HEK293 (cell line): ENCODE results near the gene R3HDM1.

Source experiments
- CTCF ChIA-PET: fragments of 350-600 bp; formaldehyde crosslinking; extraction: SDS; loops from one replicate; lab custom pipeline; 2021; ENCODE audit warnings: antibody characterized with exemption; lab: Yijun Ruan, JAX
- POLR2A ChIA-PET: fragments of 300-600 bp; formaldehyde crosslinking; extraction: SDS; loops from one replicate; lab custom pipeline; 2020; ENCODE audit warnings: antibody characterized with exemption, inconsistent platforms; lab: Yijun Ruan, JAX
- H3K27ac ChIP-seq: fragments of 200-500 bp; sonication (Bioruptor generic); 2 replicates; pipeline ENCODE4 v1.5.1; 2014; ENCODE audit warnings: low read depth, low read length, control low read depth, inconsistent platforms; ENCODE audit errors: extremely low read depth
- H3K36me3 ChIP-seq, 2 experiments: fragments of 200-500 bp in 1 of 2; sonication (Bioruptor generic) in 1 of 2; 1 replicate in 1 of 2; 2 replicates in 1 of 2; pipeline ENCODE4 v1.5.1; 2014 to 2017; ENCODE audit warnings: inconsistent platforms in 2 of 2, low read length in 2 of 2; ENCODE audit not compliant: control insufficient read depth in 2 of 2, insufficient read depth in 1 of 2
- H3K4me1 ChIP-seq: fragments of 200-500 bp; sonication (Bioruptor generic); 2 replicates; pipeline ENCODE4 v1.5.1; 2014; ENCODE audit warnings: mild to moderate bottlenecking, low read length, inconsistent platforms; ENCODE audit not compliant: control insufficient read depth, insufficient read depth
- H3K4me3 ChIP-seq: 2 replicates; pipeline ENCODE4 v1.5.1; 2011; ENCODE audit warnings: low read depth, mild to moderate bottlenecking, control low read depth, low read length, moderate library complexity
- H3K9me3 ChIP-seq: fragments of 200-500 bp; sonication (Bioruptor generic); 2 replicates; pipeline ENCODE4 v1.5.1; 2014; ENCODE audit warnings: low read depth, low read length, inconsistent platforms; ENCODE audit not compliant: control insufficient read depth, insufficient read depth
- FEZF1 ChIP-seq: fragments of 450-650 bp; formaldehyde crosslinking; IDR thresholded peaks from 2 replicates; pipeline ENCODE4 v1.5.1; 2016; ENCODE audit warnings: missing biosample characterization, missing genetic modification characterization
- KLF10 ChIP-seq: fragments of 450-650 bp; IDR thresholded peaks from 2 replicates; pipeline ENCODE4 v1.5.1; 2018; ENCODE audit warnings: missing biosample characterization, mild to moderate bottlenecking, missing genetic modification characterization
- PRDM1 ChIP-seq: fragments of 450-650 bp; formaldehyde crosslinking; IDR thresholded peaks from 2 replicates; pipeline ENCODE4; 2016; ENCODE audit warnings: missing biosample characterization, missing genetic modification characterization
- SCRT2 ChIP-seq: fragments of 450-650 bp; formaldehyde crosslinking; IDR thresholded peaks from 2 replicates; pipeline ENCODE4 v1.5.1; 2016; ENCODE audit warnings: missing biosample characterization, missing genetic modification characterization
- SP7 ChIP-seq: fragments of 450-650 bp; formaldehyde crosslinking; IDR thresholded peaks from 2 replicates; pipeline ENCODE4 v1.5.1; 2016; ENCODE audit warnings: missing biosample characterization, missing genetic modification characterization
- ZBTB17 ChIP-seq: fragments of 450-650 bp; formaldehyde crosslinking; IDR thresholded peaks from 2 replicates; pipeline ENCODE4 v1.5.1; 2016; ENCODE audit warnings: missing biosample characterization, missing genetic modification characterization
- ZBTB20 ChIP-seq: fragments of 450-650 bp; formaldehyde crosslinking; IDR thresholded peaks from 2 replicates; pipeline ENCODE4 v1.5.1; 2016; ENCODE audit warnings: missing biosample characterization, missing genetic modification characterization
- ZBTB26 ChIP-seq: fragments of 450-650 bp; formaldehyde crosslinking; optimal IDR thresholded peaks from 2 replicates; pipeline ENCODE3; 2016; ENCODE audit warnings: missing biosample characterization, mild to moderate bottlenecking, missing genetic modification characterization
- ZFP3 ChIP-seq: fragments of 450-650 bp; formaldehyde crosslinking; IDR thresholded peaks from 2 replicates; pipeline ENCODE4 v1.5.1; 2016; ENCODE audit warnings: low read depth, missing biosample characterization, missing genetic modification characterization
- ZNF10 ChIP-seq: fragments of 450-650 bp; formaldehyde crosslinking; IDR thresholded peaks from 2 replicates; pipeline ENCODE4 v1.5.1; 2017; ENCODE audit warnings: missing biosample characterization, missing genetic modification characterization
- ZNF146 ChIP-seq: fragments of 450-650 bp; formaldehyde crosslinking; IDR thresholded peaks from 2 replicates; pipeline ENCODE4 v1.5.1; 2016; ENCODE audit warnings: missing biosample characterization, missing genetic modification characterization
- ZNF202 ChIP-seq: fragments of 450-650 bp; formaldehyde crosslinking; IDR thresholded peaks from 2 replicates; pipeline ENCODE4 v1.5.1; 2016; ENCODE audit warnings: missing biosample characterization, missing genetic modification characterization, borderline replicate concordance
- ZNF292 ChIP-seq: fragments of 450-650 bp; formaldehyde crosslinking; IDR thresholded peaks from 2 replicates; pipeline ENCODE4 v1.5.1; 2016; ENCODE audit warnings: low read depth, missing biosample characterization, missing genetic modification characterization, borderline replicate concordance
- ZNF335 ChIP-seq: fragments of 450-650 bp; formaldehyde crosslinking; conservative IDR thresholded peaks from 2 replicates; pipeline ENCODE4 v1.5.1; 2016; ENCODE audit warnings: missing biosample characterization, missing genetic modification characterization
- ZNF404 ChIP-seq: fragments of 450-650 bp; formaldehyde crosslinking; IDR thresholded peaks from 2 replicates; pipeline ENCODE4 v1.5.1; 2017; ENCODE audit warnings: missing biosample characterization, missing genetic modification characterization
- ZNF514 ChIP-seq: fragments of 450-650 bp; formaldehyde crosslinking; IDR thresholded peaks from 2 replicates; pipeline ENCODE4 v1.5.1; 2016; ENCODE audit warnings: missing biosample characterization, missing genetic modification characterization
- ZNF600 ChIP-seq: fragments of 450-650 bp; formaldehyde crosslinking; IDR thresholded peaks from 2 replicates; pipeline ENCODE4 v1.5.1; 2016; ENCODE audit warnings: missing biosample characterization, missing genetic modification characterization
- ZNF621 ChIP-seq: fragments of 450-650 bp; formaldehyde crosslinking; IDR thresholded peaks from 2 replicates; pipeline ENCODE4 v1.5.1; 2017; ENCODE audit warnings: missing biosample characterization, missing genetic modification characterization
- ZNF776 ChIP-seq: fragments of 450-650 bp; formaldehyde crosslinking; IDR thresholded peaks from 2 replicates; pipeline ENCODE4 v1.5.0; 2017; ENCODE audit warnings: missing biosample characterization, missing genetic modification characterization, borderline replicate concordance
- ZNF785 ChIP-seq: fragments of 450-650 bp; formaldehyde crosslinking; IDR thresholded peaks from 2 replicates; pipeline ENCODE4 v1.5.1; 2016; ENCODE audit warnings: missing biosample characterization, missing genetic modification characterization
- TF ChIP-seq, protein P1 (sequence below): fragments of 450-650 bp; formaldehyde crosslinking; IDR thresholded peaks from 2 replicates; pipeline ENCODE4; 2016; ENCODE audit warnings: missing biosample characterization, missing genetic modification characterization
- TF ChIP-seq, protein P2 (sequence below): fragments of 450-650 bp; formaldehyde crosslinking; IDR thresholded peaks from 2 replicates; pipeline ENCODE4 v1.5.1; 2016; ENCODE audit warnings: missing biosample characterization, missing genetic modification characterization
- TF ChIP-seq, protein P3 (sequence below): fragments of 450-650 bp; formaldehyde crosslinking; IDR thresholded peaks from 2 replicates; pipeline ENCODE4 v1.5.1; 2016; ENCODE audit warnings: missing biosample characterization, missing genetic modification characterization, low read depth
- TF ChIP-seq, protein P4 (sequence below): fragments of 450-650 bp; formaldehyde crosslinking; IDR thresholded peaks from 2 replicates; pipeline ENCODE4 v1.5.1; 2017; ENCODE audit warnings: missing biosample characterization, mild to moderate bottlenecking, missing genetic modification characterization, moderate library complexity

The R3HDM1 gene

DNA sequence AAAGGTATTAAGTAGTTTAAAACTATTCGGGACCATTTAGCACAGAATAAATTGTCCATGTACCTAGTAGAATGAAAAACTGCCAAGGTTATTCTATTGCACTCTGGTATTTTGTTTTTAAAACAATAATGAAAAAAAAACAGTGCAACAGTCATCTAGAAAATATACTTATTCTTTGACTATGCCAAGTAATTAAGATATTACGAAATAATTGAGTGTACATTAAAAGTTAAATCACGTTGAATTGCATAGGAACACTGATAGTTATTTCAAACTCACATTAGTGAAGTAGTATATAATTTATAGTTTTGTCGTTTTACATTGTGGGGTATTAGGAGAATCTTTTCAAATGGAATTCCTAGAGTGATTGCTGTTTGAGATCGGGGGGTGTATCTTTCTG is 20.1 kb downstream of the R3HDM1 start:
- POLR2A ChIA-PET: no interaction called here
- TF ChIP-seq ZNF776 (tag by site-specific recombination) (no peak), ZBTB20 (tag by site-specific recombination) (no peak), PRDM1 (tag by site-specific recombination) (no peak), ZBTB17 (no peak), ZFP3 (tag by site-specific recombination) (no peak)
- Histone ChIP-seq H3K4me3 (no peak overlapping the region), H3K27ac (no peak overlapping the region), H3K36me3 (no peaks in the 10 kb centered on the region), H3K9me3 (no peaks in the 10 kb centered on the region), H3K4me1 (no peaks in the 10 kb centered on the region)
- CTCF ChIA-PET: interaction anchor here (0.7 to 1.5 kb wide), 2 partner anchors 56 to 547 kb away, joined by 3 read pairs; no protein-coding TSS in a partner anchor

- TF ChIP-seq SCRT2 (no peak), ZBTB26 (tag by site-specific recombination) (no peak), ZNF335 (tag by site-specific recombination) (no peak), ZNF146 (tag by site-specific recombination) (no peak), FEZF1 (tag by site-specific recombination) (no peak)
- TF ChIP-seq, protein P1, sequence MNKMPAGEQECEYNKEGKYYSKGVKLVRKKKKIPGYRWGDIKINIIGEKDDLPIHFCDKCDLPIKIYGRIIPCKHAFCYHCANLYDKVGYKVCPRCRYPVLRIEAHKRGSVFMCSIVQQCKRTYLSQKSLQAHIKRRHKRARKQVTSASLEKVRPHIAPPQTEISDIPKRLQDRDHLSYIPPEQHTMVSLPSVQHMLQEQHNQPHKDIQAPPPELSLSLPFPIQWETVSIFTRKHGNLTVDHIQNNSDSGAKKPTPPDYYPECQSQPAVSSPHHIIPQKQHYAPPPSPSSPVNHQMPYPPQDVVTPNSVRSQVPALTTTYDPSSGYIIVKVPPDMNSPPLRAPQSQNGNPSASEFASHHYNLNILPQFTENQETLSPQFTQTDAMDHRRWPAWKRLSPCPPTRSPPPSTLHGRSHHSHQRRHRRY: no peak
- H3K4me1 ChIP-seq: no peaks in the 10 kb centered on the region
- H3K4me3 ChIP-seq: no peak overlapping the region
- CTCF ChIA-PET: interaction anchor here (0.7 kb wide), 1 partner anchor 21 kb away, joined by 4 read pairs; no protein-coding TSS in a partner anchor
- POLR2A ChIA-PET: no interaction called here
- H3K27ac ChIP-seq: no peak overlapping the region
- no peaks in the 10 kb centered on the region for H3K9me3 ChIP-seq
- no peaks in the 10 kb centered on the region for H3K36me3 ChIP-seq
Observed at GRCh38 chr2:135552887-135553286, 21.6 kb downstream of the R3HDM1 start.

DNA sequence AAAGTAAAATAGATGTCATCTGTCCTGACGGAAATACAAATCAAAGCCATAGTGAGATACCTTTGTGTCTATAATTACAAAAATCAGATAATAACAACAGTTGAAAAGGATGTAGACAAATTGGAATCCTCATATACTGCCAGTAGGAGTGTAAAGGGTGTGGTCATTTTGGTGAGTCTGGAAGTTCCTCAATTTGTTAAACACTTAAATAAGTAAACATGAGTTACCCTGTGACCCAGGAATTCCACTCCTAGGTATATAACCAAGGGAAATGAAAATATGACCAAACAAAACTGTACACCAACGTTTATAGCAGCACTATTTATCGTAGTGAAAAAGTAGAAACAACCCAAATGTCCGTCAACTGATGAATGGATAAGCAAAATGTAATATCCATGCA is 24.0 kb downstream of the R3HDM1 start:
- CTCF ChIA-PET: interaction anchor here (0.7 kb wide), 2 partner anchors 17 to 1034 kb away, joined by 3 to 4 read pairs; no protein-coding TSS in a partner anchor
- POLR2A ChIA-PET: no interaction called here
- H3K36me3 ChIP-seq: no peaks in the 10 kb centered on the region
- TF ChIP-seq ZNF10 (tag by site-specific recombination) (peak; percentile 83), ZNF621 (tag by site-specific recombination) (no peak)
- H3K27ac ChIP-seq: no peak overlapping the region
- no peak overlapping the region for H3K4me3 ChIP-seq
- H3K9me3 ChIP-seq: no peaks in the 10 kb centered on the region
- H3K4me1 ChIP-seq: no peaks in the 10 kb centered on the region

GRCh38 chr2:135557530-135557929 is 26.2 kb downstream of the R3HDM1 start:
- Histone ChIP-seq H3K9me3 (no peaks in the 10 kb centered on the region), H3K4me3 (no peak overlapping the region), H3K4me1 (no peaks in the 10 kb centered on the region), H3K36me3 (no peaks in the 10 kb centered on the region), H3K27ac (no peak overlapping the region)
- CTCF ChIA-PET: no interaction called here
- POLR2A ChIA-PET: no interaction called here
- no peak for TF ChIP-seq KLF10
- TF ChIP-seq ZNF785: no peak
- no peak for TF ChIP-seq ZNF202 (tag by site-specific recombination)
- TF ChIP-seq, protein P2, sequence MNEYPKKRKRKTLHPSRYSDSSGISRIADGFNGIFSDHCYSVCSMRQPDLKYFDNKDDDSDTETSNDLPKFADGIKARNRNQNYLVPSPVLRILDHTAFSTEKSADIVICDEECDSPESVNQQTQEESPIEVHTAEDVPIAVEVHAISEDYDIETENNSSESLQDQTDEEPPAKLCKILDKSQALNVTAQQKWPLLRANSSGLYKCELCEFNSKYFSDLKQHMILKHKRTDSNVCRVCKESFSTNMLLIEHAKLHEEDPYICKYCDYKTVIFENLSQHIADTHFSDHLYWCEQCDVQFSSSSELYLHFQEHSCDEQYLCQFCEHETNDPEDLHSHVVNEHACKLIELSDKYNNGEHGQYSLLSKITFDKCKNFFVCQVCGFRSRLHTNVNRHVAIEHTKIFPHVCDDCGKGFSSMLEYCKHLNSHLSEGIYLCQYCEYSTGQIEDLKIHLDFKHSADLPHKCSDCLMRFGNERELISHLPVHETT: no peak
- TF ChIP-seq, protein P3, sequence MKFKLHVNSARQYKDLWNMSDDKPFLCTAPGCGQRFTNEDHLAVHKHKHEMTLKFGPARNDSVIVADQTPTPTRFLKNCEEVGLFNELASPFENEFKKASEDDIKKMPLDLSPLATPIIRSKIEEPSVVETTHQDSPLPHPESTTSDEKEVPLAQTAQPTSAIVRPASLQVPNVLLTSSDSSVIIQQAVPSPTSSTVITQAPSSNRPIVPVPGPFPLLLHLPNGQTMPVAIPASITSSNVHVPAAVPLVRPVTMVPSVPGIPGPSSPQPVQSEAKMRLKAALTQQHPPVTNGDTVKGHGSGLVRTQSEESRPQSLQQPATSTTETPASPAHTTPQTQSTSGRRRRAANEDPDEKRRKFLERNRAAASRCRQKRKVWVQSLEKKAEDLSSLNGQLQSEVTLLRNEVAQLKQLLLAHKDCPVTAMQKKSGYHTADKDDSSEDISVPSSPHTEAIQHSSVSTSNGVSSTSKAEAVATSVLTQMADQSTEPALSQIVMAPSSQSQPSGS: no peak
- no peak for TF ChIP-seq ZNF292 (tag by site-specific recombination)
- TF ChIP-seq SP7 (tag by site-specific recombination): no peak
- TF ChIP-seq, protein P4, sequence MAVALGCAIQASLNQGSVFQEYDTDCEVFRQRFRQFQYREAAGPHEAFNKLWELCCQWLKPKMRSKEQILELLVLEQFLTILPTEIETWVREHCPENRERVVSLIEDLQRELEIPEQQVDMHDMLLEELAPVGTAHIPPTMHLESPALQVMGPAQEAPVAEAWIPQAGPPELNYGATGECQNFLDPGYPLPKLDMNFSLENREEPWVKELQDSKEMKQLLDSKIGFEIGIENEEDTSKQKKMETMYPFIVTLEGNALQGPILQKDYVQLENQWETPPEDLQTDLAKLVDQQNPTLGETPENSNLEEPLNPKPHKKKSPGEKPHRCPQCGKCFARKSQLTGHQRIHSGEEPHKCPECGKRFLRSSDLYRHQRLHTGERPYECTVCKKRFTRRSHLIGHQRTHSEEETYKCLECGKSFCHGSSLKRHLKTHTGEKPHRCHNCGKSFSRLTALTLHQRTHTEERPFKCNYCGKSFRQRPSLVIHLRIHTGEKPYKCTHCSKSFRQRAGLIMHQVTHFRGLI (tag by site-specific recombination): no peak
- no peak for TF ChIP-seq ZNF514 (tag by site-specific recombination)
- no peak for TF ChIP-seq ZNF600 (tag by site-specific recombination)
- TF ChIP-seq ZNF404: no peak
